Right renal pelvis (tissue), 4 donors: ENCODE data around the gene SLU7. TPM values are rescaled to one million over a fixed set of nuclear protein-coding genes. Genes with fewer than 3 reads are reported as not detected.
"Not testable (repeated sequence)": the region's sequence is repeated elsewhere in the genome, so short reads cannot be mapped to it uniquely, and the experiment has no call there.

ENCODE experiments used
- DNase-seq, 4 donors: peaks; one replicate each; pipeline ENCODE4 v3.0.0-alpha.2; 2013; ENCODE audit warnings: low read depth in 4 of 4, low spot score in 3 of 4, missing footprints in 1 of 4
- polyA plus RNA-seq, 4 donors: library from polyadenylated mRNA; unstranded; fragments of 120-200 nt; gene quantifications; one replicate each; pipeline ENCODE4 v1.2.1, GENCODE V29; 2013; ENCODE audit not compliant: insufficient read length in 4 of 4

Gene SLU7
- polyA plus RNA-seq, 4 donors, result 56.2 to 72.2 (median 62.0) TPM

- no peak for DNase-seq
Measured at GRCh38 chr5:160451281-160451680, 32.4 kb upstream of the SLU7 start.

GRCh38 chr5:160450164-160450932, 31.5 kb upstream of the SLU7 start:
- DNase-seq, result no peak

- no peak for DNase-seq
Measured at GRCh38 chr5:160449458-160449857, 30.6 kb upstream of the SLU7 start.

- no peak for DNase-seq
Measured at GRCh38 chr5:160448886-160449285, 30.0 kb upstream of the SLU7 start.

- DNase-seq, result no peak
Measured at GRCh38 chr5:160445751-160446150, 26.9 kb upstream of the SLU7 start.

- no peak for DNase-seq
Measured at GRCh38 chr5:160445132-160445531, 26.3 kb upstream of the SLU7 start.

- DNase-seq, result no peak
Measured at GRCh38 chr5:160444407-160444806, 25.5 kb upstream of the SLU7 start.

- DNase-seq, result no peak
Measured at GRCh38 chr5:160442824-160443431, 24.0 kb upstream of the SLU7 start.

- DNase-seq, result no peak
Measured at GRCh38 chr5:160441311-160441781, 22.5 kb upstream of the SLU7 start.

GRCh38 chr5:160439205-160439600, 20.3 kb upstream of the SLU7 start:
- DNase-seq, result peak in 3 of 4 donors; percentile 74 to 80 (median 79)

- peak in 1 of 4 donors; percentile 35 for DNase-seq
Measured at GRCh38 chr5:160438316-160439204, 19.7 kb upstream of the SLU7 start.

- no peak for DNase-seq
Measured at GRCh38 chr5:160437271-160437670, 18.4 kb upstream of the SLU7 start.

GRCh38 chr5:160436661-160437060, 17.8 kb upstream of the SLU7 start:
- DNase-seq, result not testable (repeated sequence)

- no peak for DNase-seq
Measured at GRCh38 chr5:160436017-160436416, 17.1 kb upstream of the SLU7 start.

GRCh38 chr5:160435532-160435931, 16.7 kb upstream of the SLU7 start:
- no peak for DNase-seq

GRCh38 chr5:160434022-160434531, 15.2 kb upstream of the SLU7 start:
- peak in 3 of 4 donors; percentile 70 to 87 (median 86) for DNase-seq

- DNase-seq, result no peak
Measured at GRCh38 chr5:160432787-160433186, 13.9 kb upstream of the SLU7 start.

- no peak for DNase-seq
Measured at GRCh38 chr5:160432196-160432595, 13.3 kb upstream of the SLU7 start.

GRCh38 chr5:160427607-160428006, 8.7 kb upstream of the SLU7 start:
- no peak for DNase-seq

- no peak for DNase-seq
Measured at GRCh38 chr5:160423099-160423498, 4.2 kb upstream of the SLU7 start.
